Skeletal muscle satellite cell (primary cell): Measurements from ENCODE around the gene PTBP1.
A peak's percentile ranks its signal among the peaks of the same experiment; 100 is the strongest.

ENCODE experiments used
- H3K27me3 ChIP-seq: 2 replicates; pipeline ENCODE4 v1.7.0; 2013; ENCODE audit warnings: low read length; ENCODE audit not compliant: control insufficient read depth, insufficient read depth
- H3K36me3 ChIP-seq: 2 replicates; pipeline ENCODE4 v1.7.0; 2013; ENCODE audit warnings: mild to moderate bottlenecking, control low read depth, low read length; ENCODE audit not compliant: insufficient read depth
- H3K4me1 ChIP-seq: 2 replicates; pipeline ENCODE4 v1.7.0; 2013; ENCODE audit warnings: low read length; ENCODE audit not compliant: control insufficient read depth, insufficient read depth
- H3K4me2 ChIP-seq: 2 replicates; pipeline ENCODE4 v1.7.0; 2013; ENCODE audit warnings: mild to moderate bottlenecking, low read length
- H3K4me3 ChIP-seq: 2 replicates; pipeline ENCODE4 v1.7.0; 2013; ENCODE audit warnings: low read length
- H3K9ac ChIP-seq: 2 replicates; pipeline ENCODE4 v1.7.0; 2013; ENCODE audit warnings: mild to moderate bottlenecking, low read depth, low read length, moderate library complexity
- H3K9me3 ChIP-seq: replicated peaks from 2 replicates; pipeline ENCODE4 v1.7.0; 2013; ENCODE audit warnings: mild to moderate bottlenecking, control low read depth, low read length

Gene PTBP1

DNA sequence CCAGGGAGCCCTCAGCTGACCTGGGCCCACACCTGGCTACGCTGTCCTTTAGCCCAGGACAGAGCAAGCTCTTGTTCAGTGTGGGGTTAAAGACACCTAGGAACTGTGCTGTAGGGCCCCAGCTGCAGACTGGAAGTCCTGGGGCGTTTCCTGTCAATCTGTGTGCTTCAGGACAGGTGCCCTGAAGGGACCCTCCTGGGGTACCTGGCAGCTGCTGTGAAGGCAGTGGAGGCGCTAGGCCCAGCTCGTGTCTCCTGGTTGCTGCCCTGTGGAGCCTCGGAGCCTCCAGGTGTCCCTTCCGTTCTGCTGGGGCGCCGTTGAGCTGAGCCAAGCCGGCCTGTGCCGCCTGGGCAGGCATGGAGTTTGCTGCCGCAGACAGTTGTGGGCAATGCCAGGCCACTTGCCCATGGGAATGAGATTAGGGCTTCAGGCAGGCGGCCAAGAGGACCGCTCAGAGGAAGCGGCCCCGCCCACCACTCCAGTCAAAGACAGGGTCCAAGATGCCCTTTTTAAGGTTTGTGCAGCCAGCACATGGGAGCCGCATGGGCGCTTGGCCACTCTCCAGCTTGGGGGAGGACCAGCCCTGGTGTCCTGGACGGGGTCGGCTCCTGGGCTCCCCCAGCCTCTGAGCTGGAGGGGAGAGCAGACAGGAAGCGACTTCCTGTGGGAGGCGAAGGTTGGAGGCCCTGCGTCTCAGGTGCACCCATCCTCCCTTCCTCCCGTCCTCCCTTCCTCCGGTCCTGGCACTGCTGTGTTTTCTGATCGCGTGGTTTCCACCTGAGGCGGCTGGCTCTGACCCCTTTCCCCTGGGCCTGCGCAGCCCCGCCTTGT is 4.0 kb downstream of the PTBP1 start:
- H3K27me3 ChIP-seq = no peaks in the 10 kb centered on the region
- peak overlapping the region; percentile 93 for H3K9ac ChIP-seq
- peak overlapping the region; percentile 85 for H3K4me3 ChIP-seq
- H3K4me2 ChIP-seq = peak overlapping the region; percentile 100
- H3K9me3 ChIP-seq = no peaks in the 10 kb centered on the region
- peaks cover 42% of the 10 kb centered on the region for H3K4me1 ChIP-seq
- H3K36me3 ChIP-seq = peaks cover 79% of the 10 kb centered on the region

DNA sequence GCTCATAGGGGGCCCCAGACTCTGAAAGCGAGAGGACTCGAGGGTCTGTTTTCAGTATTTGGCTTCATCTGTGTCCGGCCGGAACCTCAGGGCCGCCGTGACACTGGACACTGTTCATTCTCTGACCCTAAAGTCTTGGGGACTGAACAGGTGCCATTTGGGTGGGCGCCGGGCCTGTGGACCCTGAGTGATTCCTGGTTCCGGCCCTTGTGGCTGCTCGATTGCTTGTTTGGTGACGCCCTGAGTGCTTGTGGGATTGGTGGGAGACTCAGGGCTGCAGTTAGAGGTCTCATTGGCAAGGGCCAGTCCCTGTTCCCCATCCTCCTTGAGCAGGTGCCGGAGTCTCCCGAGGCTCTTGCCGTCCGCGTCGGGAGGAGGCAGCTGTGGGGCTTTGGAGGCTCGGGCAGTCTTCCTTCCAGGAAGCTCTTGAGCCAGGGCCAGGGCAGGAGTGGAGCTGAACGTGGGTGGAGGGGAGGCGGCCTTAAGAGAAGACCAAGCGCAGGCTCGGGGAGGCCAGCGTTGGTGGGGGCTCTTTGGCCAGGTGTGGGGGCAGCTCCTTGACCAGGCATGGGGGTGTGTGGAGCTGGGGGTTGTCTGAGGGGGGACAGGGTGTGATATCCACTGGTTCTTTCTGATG is 4.7 kb downstream of the PTBP1 start:
- peaks cover 39% of the 10 kb centered on the region for H3K4me1 ChIP-seq
- peak overlapping the region; percentile 85 for H3K4me3 ChIP-seq
- no peaks in the 10 kb centered on the region for H3K27me3 ChIP-seq
- H3K4me2 ChIP-seq = peak overlapping the region; percentile 100
- H3K9me3 ChIP-seq = no peaks in the 10 kb centered on the region
- H3K9ac ChIP-seq = peak overlapping the region; percentile 93
- H3K36me3 ChIP-seq = peaks cover 87% of the 10 kb centered on the region

GRCh38 chr19:802498-803098 is 5.3 kb downstream of the PTBP1 start:
- H3K27me3 ChIP-seq = no peaks in the 10 kb centered on the region
- H3K4me3 ChIP-seq = peak overlapping the region; percentile 85
- peak overlapping the region; percentile 93 for H3K9ac ChIP-seq
- peak overlapping the region; percentile 100 for H3K4me2 ChIP-seq
- H3K4me1 ChIP-seq = peaks cover 39% of the 10 kb centered on the region
- H3K9me3 ChIP-seq = no peaks in the 10 kb centered on the region
- H3K36me3 ChIP-seq = peaks cover 93% of the 10 kb centered on the region

GRCh38 chr19:803099-803561 is 5.9 kb downstream of the PTBP1 start:
- peak overlapping the region; percentile 100 for H3K4me2 ChIP-seq
- H3K36me3 ChIP-seq = peaks cover 98% of the 10 kb centered on the region
- peak overlapping the region; percentile 85 for H3K4me3 ChIP-seq
- no peak overlapping the region for H3K9ac ChIP-seq
- no peaks in the 10 kb centered on the region for H3K27me3 ChIP-seq
- peaks cover 39% of the 10 kb centered on the region for H3K4me1 ChIP-seq
- no peaks in the 10 kb centered on the region for H3K9me3 ChIP-seq

- Histone ChIP-seq H3K4me2 (no peak overlapping the region), H3K4me1 (peaks cover 39% of the 10 kb centered on the region), H3K9ac (no peak overlapping the region), H3K27me3 (no peaks in the 10 kb centered on the region), H3K9me3 (no peaks in the 10 kb centered on the region), H3K4me3 (no peak overlapping the region), H3K36me3 (peaks cover 93% of the 10 kb centered on the region)
Observed at GRCh38 chr19:803686-804418, 6.6 kb downstream of the PTBP1 start.

- H3K4me1 ChIP-seq = peaks cover 35% of the 10 kb centered on the region
Observed at GRCh38 chr19:804419-805165, 7.3 kb downstream of the PTBP1 start.

GRCh38 chr19:805166-805551 is 7.9 kb downstream of the PTBP1 start:
- Histone ChIP-seq H3K4me2 (no peak overlapping the region), H3K4me3 (no peak overlapping the region), H3K4me1 (peaks cover 29% of the 10 kb centered on the region), H3K36me3 (peaks cover 93% of the 10 kb centered on the region), H3K27me3 (no peaks in the 10 kb centered on the region), H3K9me3 (no peaks in the 10 kb centered on the region), H3K9ac (no peak overlapping the region)

More at GRCh38 chr19:804419-805165, 7.3 kb downstream of the PTBP1 start:
- H3K36me3 ChIP-seq = peaks cover 93% of the 10 kb centered on the region
- H3K4me2 ChIP-seq = no peak overlapping the region
- no peak overlapping the region for H3K4me3 ChIP-seq
- no peaks in the 10 kb centered on the region for H3K9me3 ChIP-seq
- H3K9ac ChIP-seq = no peak overlapping the region
- no peaks in the 10 kb centered on the region for H3K27me3 ChIP-seq

- Histone ChIP-seq H3K36me3 (peaks cover 93% of the 10 kb centered on the region), H3K4me1 (peaks cover 22% of the 10 kb centered on the region)
Observed at GRCh38 chr19:805600-806550, 8.6 kb downstream of the PTBP1 start.

GRCh38 chr19:806815-807421 is 9.7 kb downstream of the PTBP1 start:
- Histone ChIP-seq H3K4me1 (peaks cover 12% of the 10 kb centered on the region), H3K27me3 (no peaks in the 10 kb centered on the region), H3K4me2 (no peak overlapping the region), H3K9ac (no peak overlapping the region), H3K4me3 (no peak overlapping the region), H3K36me3 (peaks cover 94% of the 10 kb centered on the region), H3K9me3 (no peaks in the 10 kb centered on the region)

More at GRCh38 chr19:805600-806550, 8.6 kb downstream of the PTBP1 start:
- H3K9me3 ChIP-seq = no peaks in the 10 kb centered on the region
- no peaks in the 10 kb centered on the region for H3K27me3 ChIP-seq
- no peak overlapping the region for H3K9ac ChIP-seq
- H3K4me2 ChIP-seq = no peak overlapping the region
- H3K4me3 ChIP-seq = no peak overlapping the region
